PFSK-1 (cell line): ENCODE data around the gene MPP2.

ENCODE experiments used
- POLR2AphosphoS5 ChIP-seq: IDR thresholded peaks from 2 replicates; pipeline ENCODE4 v1.6.1; 2012; ENCODE audit warnings: low read depth, mild to moderate bottlenecking, control low read depth, low read length, moderate library complexity
- REST ChIP-seq, 2 experiments: IDR thresholded peaks; 2 replicates each; pipeline versions ENCODE4 v1.6.1 to v1.8.0; 2011 to 2012; ENCODE audit warnings: low read depth in 2 of 2, low read length in 2 of 2, control low read depth in 1 of 2, inconsistent platforms in 1 of 2, mild to moderate bottlenecking in 1 of 2, moderate library complexity in 1 of 2; ENCODE audit not compliant: insufficient read depth in 1 of 2
- SIN3A ChIP-seq: IDR thresholded peaks from 2 replicates; pipeline ENCODE4 v1.6.1; 2012; ENCODE audit warnings: mild to moderate bottlenecking, low read length, moderate library complexity, borderline replicate concordance; ENCODE audit not compliant: insufficient read depth
- TAF1 ChIP-seq: IDR thresholded peaks from 2 replicates; pipeline ENCODE4 v1.6.1; 2012; ENCODE audit warnings: low read length, control low read depth, borderline replicate concordance; ENCODE audit not compliant: insufficient read depth

- TF ChIP-seq POLR2AphosphoS5, result no peak
- no peak for TF ChIP-seq REST (IDR thresholded peaks at IDR 0.05; ENCODE audit: insufficient read depth in 1 of 2, low read depth in 2 of 2, low read length in 2 of 2)
- no peak for TF ChIP-seq SIN3A
- no peak for TF ChIP-seq TAF1
These were observed 32.5 kb upstream of the MPP2 start for GRCh38 chr17:43939886-43940285.
